ENCODE measurements around the gene ARHGAP24. TPM values are rescaled to one million over a fixed set of nuclear protein-coding genes. Genes with fewer than 3 reads are reported as not detected.

Gene ARHGAP24
- total RNA-seq, 1 experiment from 2014 or later, result 1.3 TPM

DNA sequence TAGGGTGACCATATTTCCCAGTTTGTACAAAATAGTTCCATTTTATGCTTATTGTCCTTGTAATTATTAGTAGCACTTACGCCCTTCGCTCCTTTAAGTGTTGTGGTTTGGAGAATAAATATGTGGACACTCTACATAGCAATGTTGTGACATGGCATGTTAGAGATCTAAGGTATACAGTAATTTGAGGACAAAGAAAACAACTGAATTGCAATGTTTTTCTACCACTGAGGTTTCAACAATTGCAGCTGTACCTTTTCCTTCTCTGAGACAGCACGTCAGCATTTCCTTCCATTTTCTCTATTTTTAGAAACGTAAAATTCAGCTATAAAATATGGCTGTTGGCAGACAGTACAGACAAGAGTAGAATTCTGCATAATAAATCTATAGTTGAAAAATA is 561.8 kb downstream of the ARHGAP24 start:
- POLR2A ChIA-PET, result no interaction called here
- Histone ChIP-seq H3K9ac (ENCODE audit: low read length) (no peak overlapping the region), H3K79me2 (ENCODE audit: insufficient read depth, low read length) (no peaks in the 10 kb centered on the region), H2AFZ (ENCODE audit: low read depth, low read length, poor library complexity, severe bottlenecking) (no peak overlapping the region), H3K4me2 (ENCODE audit: low read length) (no peak overlapping the region), H3K36me3 (ENCODE audit: control insufficient read depth in 1 of 2, insufficient read depth in 2 of 2, low read length in 2 of 2) (no peaks in the 10 kb centered on the region), H3K4me3 (replicated peaks in 1 of 2; ENCODE audit: low read depth in 1 of 2, low read length in 2 of 2) (no peak overlapping the region), H3K4me1 (ENCODE audit: control insufficient read depth in 1 of 2, insufficient read depth in 2 of 2, low read length in 2 of 2) (peaks cover 0 to 3% of the 10 kb centered on the region in 2 experiments; a peak in 1 of 4 replicates), H4K20me1 (ENCODE audit: insufficient read depth) (no peaks in the 10 kb centered on the region), H3K27ac (ENCODE audit: low read depth, low read length) (no peak overlapping the region), H3K27me3 (ENCODE audit: insufficient read depth, low read length) (no peaks in the 10 kb centered on the region), H3K9me3 (ENCODE audit: control insufficient read depth in 1 of 2, insufficient read depth in 1 of 2, low read depth in 1 of 2, low read length in 2 of 2) (no peaks in the 10 kb centered on the region), H3K9me2 (ENCODE audit: insufficient read depth) (no peaks in the 10 kb centered on the region)
- ATAC-seq, result no peak
- DNase-seq (ENCODE audit: low read depth, low spot score), result no peak
- CTCF ChIA-PET, result interaction anchor here (1.0 kb wide), 2 partner anchors 239 to 240 kb away, joined by 3 read pairs; no protein-coding TSS in a partner anchor
- no TSS peak for BruUV-seq (replicated peaks)
- TF ChIP-seq YY1 (IDR thresholded peaks at IDR 0.05; ENCODE audit: extremely low read depth, insufficient replicate concordance, low read depth, low read length), result no peak
- TF ChIP-seq, protein P1, sequence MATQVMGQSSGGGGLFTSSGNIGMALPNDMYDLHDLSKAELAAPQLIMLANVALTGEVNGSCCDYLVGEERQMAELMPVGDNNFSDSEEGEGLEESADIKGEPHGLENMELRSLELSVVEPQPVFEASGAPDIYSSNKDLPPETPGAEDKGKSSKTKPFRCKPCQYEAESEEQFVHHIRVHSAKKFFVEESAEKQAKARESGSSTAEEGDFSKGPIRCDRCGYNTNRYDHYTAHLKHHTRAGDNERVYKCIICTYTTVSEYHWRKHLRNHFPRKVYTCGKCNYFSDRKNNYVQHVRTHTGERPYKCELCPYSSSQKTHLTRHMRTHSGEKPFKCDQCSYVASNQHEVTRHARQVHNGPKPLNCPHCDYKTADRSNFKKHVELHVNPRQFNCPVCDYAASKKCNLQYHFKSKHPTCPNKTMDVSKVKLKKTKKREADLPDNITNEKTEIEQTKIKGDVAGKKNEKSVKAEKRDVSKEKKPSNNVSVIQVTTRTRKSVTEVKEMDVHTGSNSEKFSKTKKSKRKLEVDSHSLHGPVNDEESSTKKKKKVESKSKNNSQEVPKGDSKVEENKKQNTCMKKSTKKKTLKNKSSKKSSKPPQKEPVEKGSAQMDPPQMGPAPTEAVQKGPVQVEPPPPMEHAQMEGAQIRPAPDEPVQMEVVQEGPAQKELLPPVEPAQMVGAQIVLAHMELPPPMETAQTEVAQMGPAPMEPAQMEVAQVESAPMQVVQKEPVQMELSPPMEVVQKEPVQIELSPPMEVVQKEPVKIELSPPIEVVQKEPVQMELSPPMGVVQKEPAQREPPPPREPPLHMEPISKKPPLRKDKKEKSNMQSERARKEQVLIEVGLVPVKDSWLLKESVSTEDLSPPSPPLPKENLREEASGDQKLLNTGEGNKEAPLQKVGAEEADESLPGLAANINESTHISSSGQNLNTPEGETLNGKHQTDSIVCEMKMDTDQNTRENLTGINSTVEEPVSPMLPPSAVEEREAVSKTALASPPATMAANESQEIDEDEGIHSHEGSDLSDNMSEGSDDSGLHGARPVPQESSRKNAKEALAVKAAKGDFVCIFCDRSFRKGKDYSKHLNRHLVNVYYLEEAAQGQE (IDR thresholded peaks at IDR 0.05; ENCODE audit: low read depth), result no peak
- no peak for TF ChIP-seq ATF3 (IDR thresholded peaks at IDR 0.05)
- no peak for TF ChIP-seq CTCF (IDR thresholded peaks at IDR 0.05 in 2 of 3, conservative IDR thresholded peaks at IDR 0.05 in 1 of 3; ENCODE audit: borderline replicate concordance in 1 of 3, insufficient read depth in 1 of 3, low read depth in 2 of 3, low read length in 2 of 3)
- no peak for TF ChIP-seq ZFX (IDR thresholded peaks at IDR 0.05)
- TF ChIP-seq TCF7L2 (IDR thresholded peaks at IDR 0.05; ENCODE audit: borderline replicate concordance, extremely low read depth, insufficient read depth, insufficient read length), result no peak
- RAD21 ChIA-PET (ENCODE audit: low non-redundant PET in 1 of 2, low total read pairs in 2 of 2, uncharacterized antibody in 2 of 2, unreplicated experiment in 2 of 2), result no interaction called here
- intact Hi-C loops (cut with micrococcal nuclease), result no loop called here
